Sigmoid colon (tissue), 7 donors: ENCODE results near the gene SKAP1. TPM values are rescaled to one million over a fixed set of nuclear protein-coding genes. Genes with fewer than 3 reads are reported as not detected.

ENCODE experiments used
- DNase-seq: peaks from one replicate; pipeline ENCODE4 v3.0.0-alpha.2; 2019
- H3K27ac ChIP-seq, 4 donors: fragments of 200-600 bp; sonication (generic); one replicate each; pipeline ENCODE4 v1.5.1; 2016 to 2019; ENCODE audit warnings: mild to moderate bottlenecking in 1 of 4
- H3K27me3 ChIP-seq, 3 donors: fragments of 200-600 bp; sonication (generic); one replicate each; pipeline ENCODE4 v1.5.1; 2019; ENCODE audit warnings: mild to moderate bottlenecking in 1 of 3
- H3K36me3 ChIP-seq, 4 donors: fragments of 200-600 bp; sonication (generic); one replicate each; pipeline ENCODE4 v1.5.1; 2016 to 2019
- H3K4me1 ChIP-seq, 4 donors: fragments of 200-600 bp; sonication (generic); one replicate each; pipeline ENCODE4 v1.5.1; 2017 to 2019
- H3K4me3 ChIP-seq, 4 donors: fragments of 200-600 bp; sonication (generic); one replicate each; pipeline ENCODE4 v1.5.1; 2017 to 2019; ENCODE audit warnings: mild to moderate bottlenecking in 2 of 4, moderate library complexity in 1 of 4
- H3K9me3 ChIP-seq, 4 donors: fragments of 200-600 bp in 3 of 4; sonication (generic) in 3 of 4; one replicate each; pipeline versions ENCODE4 v1.5.1 to v1.6.1; 2013 to 2019
- EP300 ChIP-seq, 4 donors: sonication (generic); formaldehyde crosslinking; IDR thresholded peaks; one replicate each; pipeline ENCODE4 v1.6.1; 2017; ENCODE audit warnings: antibody characterized with exemption in 4 of 4
- POLR2A ChIP-seq, 2 donors: fragments of 450-650 bp; IDR thresholded peaks; one replicate each; pipeline ENCODE4 v1.6.1; 2016; ENCODE audit warnings: antibody characterized with exemption in 2 of 2, mild to moderate bottlenecking in 2 of 2, moderate library complexity in 2 of 2
- POLR2AphosphoS5 ChIP-seq, 4 donors: sonication (generic); formaldehyde crosslinking; IDR thresholded peaks; one replicate each; pipeline ENCODE4 v1.6.1; 2017; ENCODE audit warnings: antibody characterized with exemption in 4 of 4
- WGBS, 2 donors: extraction: QIAGEN DNeasy Blood & Tissue Kit; methylation state at CpG; one replicate each; pipeline ENCODE4 v1.1.7; 2013; 5-methylcytosine and 5-hydroxymethylcytosine counted together
- intact Hi-C: fragments of 100-400 bp; cut with DNase I; formaldehyde crosslinking; loops from one replicate; pipeline ENCODE4 v1.15.1; 2023
- polyA plus RNA-seq, 3 donors: library from polyadenylated mRNA; stranded (reverse); fragments of 200-250 nt; gene quantifications; one replicate each; pipeline ENCODE4 v1.2.3, GENCODE V29; 2013
- total RNA-seq, 4 donors: library from RNA; depleted of rRNA; stranded (reverse); fragments of >200 nt; gene quantifications; one replicate each; pipeline ENCODE4 v1.1.0, GENCODE V29; 2016
- TF ChIP-seq, protein P1 (sequence below), 4 experiments: fragments of 450-650 bp in 3 of 4; fragments of 200-600 bp in 1 of 4; IDR thresholded peaks; one replicate each; pipeline ENCODE4 v1.5.1; 2016 to 2019; ENCODE audit warnings: antibody characterized with exemption in 4 of 4, mild to moderate bottlenecking in 3 of 4, moderate library complexity in 2 of 4
- donor health status: healthy with polysubstance abuse.
- donor health status: Bipolar disorder and iron deficiency.
- donor health status: healthy.

SKAP1 gene
- total and polyA plus RNA-seq, 7 donors: 0.36 to 10.3 (median 1.4) TPM; not detected in 1

DNA sequence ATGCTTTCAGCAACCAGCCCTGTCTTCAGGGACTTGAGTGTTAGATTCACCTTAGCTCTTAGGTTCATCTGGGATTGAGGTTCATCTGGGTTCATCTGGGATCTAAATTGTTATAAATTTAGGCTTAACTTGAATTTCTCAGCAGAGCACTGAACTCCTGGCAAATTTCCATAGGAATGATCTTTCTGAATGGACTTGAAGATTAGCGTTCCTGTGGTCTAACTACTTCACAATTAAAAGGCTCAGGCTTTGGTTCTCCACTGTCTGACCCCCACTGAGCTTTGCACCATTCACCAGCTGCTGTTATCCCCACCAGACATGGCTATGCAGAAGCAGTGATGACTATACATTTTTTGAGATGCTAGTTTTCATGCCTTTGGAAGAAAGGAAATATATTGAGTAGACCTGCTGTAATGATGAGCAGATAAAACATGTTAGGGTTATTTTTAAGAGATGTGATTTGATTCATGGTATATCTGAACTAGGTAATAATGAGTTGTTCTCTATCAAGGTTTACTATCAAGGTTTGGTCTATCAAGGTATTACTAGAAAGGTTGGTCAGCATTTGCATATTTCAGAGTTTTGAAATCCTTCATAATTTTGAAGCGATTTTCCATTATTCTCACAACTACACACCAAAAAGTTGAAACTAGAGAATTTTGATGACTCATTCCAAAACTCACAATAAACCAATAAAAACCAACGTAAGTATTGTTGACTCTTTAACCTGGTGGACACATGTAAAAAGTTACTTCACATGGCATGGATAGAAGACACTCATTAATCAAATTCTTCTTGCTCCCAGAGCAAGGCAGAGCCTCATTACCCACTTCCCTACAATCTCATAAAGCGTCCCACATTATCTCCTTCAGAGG is 250.7 kb downstream of the SKAP1 start:
- intact Hi-C loops: no loop called here
- Histone ChIP-seq H3K4me1 (no peaks in the 10 kb centered on the region), H3K36me3 (no peaks in the 10 kb centered on the region), H3K4me3 (no peak overlapping the region), H3K27ac (no peak overlapping the region), H3K9me3 (no peaks in the 10 kb centered on the region), H3K27me3 (peaks cover 0 to 24% (median 0%) of the 10 kb centered on the region in 3 donors)
- TF ChIP-seq POLR2A (IDR thresholded peaks at IDR 0.05): no peak
- no peak for TF ChIP-seq EP300 (IDR thresholded peaks at IDR 0.05)
- TF ChIP-seq POLR2AphosphoS5 (IDR thresholded peaks at IDR 0.05): no peak
- TF ChIP-seq, protein P1, sequence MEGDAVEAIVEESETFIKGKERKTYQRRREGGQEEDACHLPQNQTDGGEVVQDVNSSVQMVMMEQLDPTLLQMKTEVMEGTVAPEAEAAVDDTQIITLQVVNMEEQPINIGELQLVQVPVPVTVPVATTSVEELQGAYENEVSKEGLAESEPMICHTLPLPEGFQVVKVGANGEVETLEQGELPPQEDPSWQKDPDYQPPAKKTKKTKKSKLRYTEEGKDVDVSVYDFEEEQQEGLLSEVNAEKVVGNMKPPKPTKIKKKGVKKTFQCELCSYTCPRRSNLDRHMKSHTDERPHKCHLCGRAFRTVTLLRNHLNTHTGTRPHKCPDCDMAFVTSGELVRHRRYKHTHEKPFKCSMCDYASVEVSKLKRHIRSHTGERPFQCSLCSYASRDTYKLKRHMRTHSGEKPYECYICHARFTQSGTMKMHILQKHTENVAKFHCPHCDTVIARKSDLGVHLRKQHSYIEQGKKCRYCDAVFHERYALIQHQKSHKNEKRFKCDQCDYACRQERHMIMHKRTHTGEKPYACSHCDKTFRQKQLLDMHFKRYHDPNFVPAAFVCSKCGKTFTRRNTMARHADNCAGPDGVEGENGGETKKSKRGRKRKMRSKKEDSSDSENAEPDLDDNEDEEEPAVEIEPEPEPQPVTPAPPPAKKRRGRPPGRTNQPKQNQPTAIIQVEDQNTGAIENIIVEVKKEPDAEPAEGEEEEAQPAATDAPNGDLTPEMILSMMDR (IDR thresholded peaks at IDR 0.05): no peak
- DNase-seq: no peak
- WGBS, 2 donors: 56 to 73% methylated on average over 4 of the region's 4 CpGs

DNA sequence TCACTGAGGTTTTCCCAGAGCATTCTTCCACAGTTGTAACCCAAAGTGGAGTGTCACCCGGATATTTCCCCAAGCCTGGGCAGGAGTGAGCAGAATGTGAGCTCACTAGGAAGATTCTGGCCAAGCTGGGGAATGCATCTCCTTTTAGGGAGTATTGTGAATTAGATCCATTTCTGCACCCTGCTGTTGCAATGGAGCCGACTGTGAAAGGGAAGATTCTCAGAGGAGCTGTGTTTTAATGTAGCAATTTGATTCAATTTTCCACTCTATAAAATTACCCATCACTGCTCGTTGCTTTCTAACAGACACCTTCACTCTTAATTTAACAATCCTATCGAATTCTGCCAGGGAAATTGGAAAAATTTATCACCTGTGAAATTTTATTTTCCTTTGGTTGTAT is 251.7 kb downstream of the SKAP1 start:
- TF ChIP-seq POLR2AphosphoS5 (IDR thresholded peaks at IDR 0.05): no peak
- no peak for TF ChIP-seq EP300 (IDR thresholded peaks at IDR 0.05)
- TF ChIP-seq POLR2A (IDR thresholded peaks at IDR 0.05): no peak
- TF ChIP-seq, protein P1 (IDR thresholded peaks at IDR 0.05): no peak
- WGBS, 2 donors: 90 to 92% methylated on average over 4 of the region's 4 CpGs
- no peak for DNase-seq
- Histone ChIP-seq H3K9me3 (no peaks in the 10 kb centered on the region), H3K36me3 (no peaks in the 10 kb centered on the region), H3K27ac (no peak overlapping the region), H3K27me3 (peaks cover 0 to 15% (median 0%) of the 10 kb centered on the region in 3 donors), H3K4me3 (no peak overlapping the region), H3K4me1 (no peaks in the 10 kb centered on the region)
- intact Hi-C loops: no loop called here

DNA sequence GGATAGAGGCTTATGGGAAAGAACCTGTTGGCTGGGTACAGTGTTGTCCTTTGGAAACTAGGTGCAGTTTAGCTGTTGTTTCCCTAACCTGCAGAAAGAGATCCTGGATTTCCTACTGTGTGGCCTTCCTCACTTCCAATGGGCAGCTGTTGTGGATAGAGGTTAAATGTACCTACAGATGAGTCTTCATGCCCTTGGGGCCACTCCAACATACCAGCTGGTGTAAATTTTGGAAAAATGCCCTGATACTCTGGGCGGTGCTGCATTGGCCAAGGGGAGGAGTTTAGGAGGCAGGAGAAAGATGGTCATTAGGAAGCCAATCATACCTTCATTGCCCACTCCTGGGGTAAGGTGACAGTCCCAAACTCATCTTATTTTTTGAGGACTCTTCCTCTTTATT is 252.2 kb downstream of the SKAP1 start:
- no peak for DNase-seq
- intact Hi-C loops: no loop called here
- 70 to 80% methylated on average over 1 of the region's 1 CpG for WGBS, 2 donors
- H3K9me3 ChIP-seq: no peaks in the 10 kb centered on the region
- H3K27me3 ChIP-seq: peaks cover 0 to 10% (median 0%) of the 10 kb centered on the region in 3 donors
- H3K4me3 ChIP-seq: no peak overlapping the region
- no peaks in the 10 kb centered on the region for H3K36me3 ChIP-seq
- H3K27ac ChIP-seq: no peak overlapping the region
- H3K4me1 ChIP-seq: no peaks in the 10 kb centered on the region
- TF ChIP-seq EP300 (IDR thresholded peaks at IDR 0.05) (no peak), POLR2AphosphoS5 (IDR thresholded peaks at IDR 0.05) (no peak), POLR2A (IDR thresholded peaks at IDR 0.05) (no peak)
- TF ChIP-seq, protein P1 (IDR thresholded peaks at IDR 0.05): no peak

DNA sequence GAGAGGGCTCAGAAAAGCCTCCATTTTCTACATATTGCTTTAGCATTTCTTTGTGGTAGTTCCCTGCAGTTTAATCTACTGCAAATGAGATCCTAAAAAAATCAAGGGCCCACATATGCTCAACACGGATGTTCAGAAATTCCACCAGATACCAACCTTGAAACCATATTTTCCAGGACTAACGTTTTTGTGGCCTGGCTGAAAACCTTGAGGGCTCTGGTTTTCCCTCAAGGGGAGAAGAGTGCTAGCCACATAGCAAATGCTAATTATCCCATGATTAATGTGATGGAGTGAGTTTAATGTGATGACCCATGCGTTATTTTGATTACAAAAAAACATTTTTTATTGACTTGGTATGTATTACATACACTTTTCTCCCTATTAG is 253.6 kb downstream of the SKAP1 start:
- DNase-seq: no peak
- H3K36me3 ChIP-seq: no peaks in the 10 kb centered on the region
- H3K9me3 ChIP-seq: no peaks in the 10 kb centered on the region
- intact Hi-C loops: no loop called here
- 91 to 94% methylated on average over 3 of the region's 3 CpGs for WGBS, 2 donors
- no peak overlapping the region for H3K27ac ChIP-seq
- no peaks in the 10 kb centered on the region for H3K27me3 ChIP-seq
- no peaks in the 10 kb centered on the region for H3K4me1 ChIP-seq
- TF ChIP-seq POLR2A (IDR thresholded peaks at IDR 0.05) (no peak), POLR2AphosphoS5 (IDR thresholded peaks at IDR 0.05) (no peak), EP300 (IDR thresholded peaks at IDR 0.05) (no peak)
- TF ChIP-seq, protein P1 (IDR thresholded peaks at IDR 0.05): no peak
- H3K4me3 ChIP-seq: no peak overlapping the region
